HCT116 (cell line): Measurements from ENCODE around the gene VAT1. TPM values are rescaled to one million over a fixed set of nuclear protein-coding genes. Genes with fewer than 3 reads are reported as not detected.

Experiments used
- ATAC-seq: fragments of 200-7000 bp; cut with Tn5 transposase; 2 replicates; pipeline ENCODE4 v1.9.1; 2020; ENCODE audit warnings: mild to moderate bottlenecking, moderate library complexity
- BruUV-seq: library from RNA; stranded (reverse); fragments of 400-500 nt; replicated peaks from 2 replicates; lab custom pipeline; 2021; lab: Mats Ljungman, UMichigan
- CTCF ChIA-PET: fragments of 300-600 bp; sonication (Branson Sonifier 250); formaldehyde crosslinking; loops from one replicate; lab custom pipeline; 2021; ENCODE audit warnings: antibody characterized with exemption; lab: Charles Lee
- POLR2A ChIA-PET: fragments of 300-600, 350-600 bp; sonication (Branson Sonifier 250); formaldehyde crosslinking; loops from one replicate; lab custom pipeline; 2021; ENCODE audit warnings: antibody characterized with exemption; lab: Charles Lee
- RAD21 ChIA-PET, 2 experiments: fragments of 300-600 bp; sonication (Branson Sonifier 250); formaldehyde crosslinking; loops; one replicate each; lab custom pipeline; 2023; ENCODE audit warnings: low total read pairs in 2 of 2; ENCODE audit not compliant: uncharacterized antibody in 2 of 2, unreplicated experiment in 2 of 2, low non-redundant PET in 1 of 2; lab: Charles Lee
- DNase-seq: peaks from one replicate; pipeline ENCODE4 v3.0.0-alpha.2; 2010; ENCODE audit warnings: low read depth, low spot score
- H2AFZ ChIP-seq: fragments of 200-600 bp; shearing (Covaris generic), sonication (generic); 2 replicates; pipeline ENCODE4 v1.6.1; 2017; ENCODE audit warnings: low read depth, mixed run types, mixed read lengths, antibody characterized with exemption, low read length; ENCODE audit not compliant: poor library complexity, severe bottlenecking
- H3K27ac ChIP-seq: 2 replicates; pipeline ENCODE4 v1.5.1; 2012; ENCODE audit warnings: low read depth, low read length
- H3K27me3 ChIP-seq: fragments of 200-600 bp; sonication (generic); 2 replicates; pipeline ENCODE4 v1.6.1; 2016; ENCODE audit warnings: mixed run types, low read length, mixed read lengths; ENCODE audit not compliant: insufficient read depth
- H3K36me3 ChIP-seq, 2 experiments: fragments of 200-500 bp in 1 of 2; fragments of 200-600 bp in 1 of 2; sonication (Bioruptor generic) in 1 of 2; sonication (generic) in 1 of 2; 2 replicates each; pipeline versions ENCODE4 v1.5.1 to v1.6.1; 2014 to 2016; ENCODE audit warnings: low read length in 2 of 2, inconsistent platforms in 1 of 2, mixed read lengths in 1 of 2, mixed run types in 1 of 2; ENCODE audit not compliant: insufficient read depth in 2 of 2, control insufficient read depth in 1 of 2
- H3K4me1 ChIP-seq, 2 experiments: fragments of 200-600 bp in 1 of 2; sonication (generic) in 1 of 2; 2 replicates each; pipeline versions ENCODE4 v1.5.1 to v1.6.1; 2012 to 2017; ENCODE audit warnings: low read length in 2 of 2, inconsistent platforms in 1 of 2, mild to moderate bottlenecking in 1 of 2, mixed read lengths in 1 of 2, mixed run types in 1 of 2, moderate library complexity in 1 of 2; ENCODE audit not compliant: insufficient read depth in 2 of 2, control insufficient read depth in 1 of 2
- H3K4me2 ChIP-seq: fragments of 200-600 bp; sonication (generic); 2 replicates; pipeline ENCODE4 v1.6.1; 2017; ENCODE audit warnings: mixed run types, low read length, mixed read lengths
- H3K4me3 ChIP-seq, 2 experiments: fragments of 200-600 bp in 1 of 2; sonication (generic) in 1 of 2; replicated peaks in 1 of 2; 2 replicates each; pipeline ENCODE4 v1.5.1; 2011 to 2016; ENCODE audit warnings: low read length in 2 of 2, control low read depth in 1 of 2, low read depth in 1 of 2, mild to moderate bottlenecking in 1 of 2, mixed read lengths in 1 of 2, mixed run types in 1 of 2
- H3K79me2 ChIP-seq: fragments of 200-600 bp; sonication (generic); 2 replicates; pipeline ENCODE4 v1.6.1; 2017; ENCODE audit warnings: mild to moderate bottlenecking, mixed run types, low read length, moderate library complexity, mixed read lengths; ENCODE audit not compliant: insufficient read depth
- H3K9ac ChIP-seq: fragments of 200-600 bp; sonication (generic); 2 replicates; pipeline ENCODE4 v1.6.1; 2016; ENCODE audit warnings: low read length, mixed read lengths
- H3K9me2 ChIP-seq: fragments of 200-600 bp; sonication (generic), shearing (Covaris generic); 2 replicates; pipeline ENCODE4 v1.6.1; 2017; ENCODE audit warnings: mixed run types, mild to moderate bottlenecking, moderate library complexity; ENCODE audit not compliant: insufficient read depth
- H3K9me3 ChIP-seq, 2 experiments: fragments of 200-500 bp in 1 of 2; fragments of 200-600 bp in 1 of 2; sonication (Bioruptor generic) in 1 of 2; sonication (generic) in 1 of 2; 2 replicates each; pipeline ENCODE4 v1.6.1; 2014 to 2017; ENCODE audit warnings: low read length in 2 of 2, mixed read lengths in 2 of 2, inconsistent platforms in 1 of 2, low read depth in 1 of 2, mild to moderate bottlenecking in 1 of 2, mixed run types in 1 of 2, moderate library complexity in 1 of 2; ENCODE audit not compliant: control insufficient read depth in 1 of 2, insufficient read depth in 1 of 2
- H4K20me1 ChIP-seq: fragments of 200-600 bp; sonication (generic), shearing (Covaris generic); 2 replicates; pipeline ENCODE4 v1.6.1; 2017; ENCODE audit warnings: mixed run types, mild to moderate bottlenecking, moderate library complexity; ENCODE audit not compliant: insufficient read depth
- CEBPB ChIP-seq: IDR thresholded peaks from 2 replicates; pipeline ENCODE4 v1.6.1; 2012; ENCODE audit warnings: low read depth
- CTCF ChIP-seq, 3 experiments: fragments of 200-600 bp in 1 of 3; sonication (generic) in 1 of 3; IDR thresholded peaks in 2 of 3; conservative IDR thresholded peaks in 1 of 3; 2 replicates each; pipeline ENCODE4 v1.5.1; 2012 to 2017; ENCODE audit warnings: low read depth in 2 of 3, low read length in 2 of 3, antibody characterized with exemption in 1 of 3, borderline replicate concordance in 1 of 3, control low read depth in 1 of 3, mild to moderate bottlenecking in 1 of 3, mixed read lengths in 1 of 3, mixed run types in 1 of 3, moderate library complexity in 1 of 3; ENCODE audit not compliant: insufficient read depth in 1 of 3
- EGR1 ChIP-seq: IDR thresholded peaks from 2 replicates; pipeline ENCODE4 v1.6.1; 2012; ENCODE audit warnings: low read depth
- EZH2 ChIP-seq: fragments of 200-600 bp; sonication (generic); IDR thresholded peaks from 2 replicates; pipeline ENCODE4 v1.6.1; 2017; ENCODE audit warnings: antibody characterized with exemption, mixed run types
- MAX ChIP-seq: IDR thresholded peaks from 2 replicates; pipeline ENCODE4 v1.6.1; 2012
- SRF ChIP-seq: IDR thresholded peaks from 2 replicates; pipeline ENCODE4 v1.6.1; 2012; ENCODE audit warnings: low read depth
- TCF7L2 ChIP-seq: IDR thresholded peaks from 2 replicates; pipeline ENCODE4 v1.7.0; 2011; ENCODE audit warnings: borderline replicate concordance, inconsistent platforms; ENCODE audit not compliant: insufficient read depth, insufficient read length; ENCODE audit errors: extremely low read depth
- ZFX ChIP-seq: fragments of 450-650 bp; IDR thresholded peaks from 2 replicates; pipeline ENCODE4 v1.6.1; 2017
- intact Hi-C: fragments of 100-400 bp; cut with micrococcal nuclease; formaldehyde crosslinking; loops from 2 replicates; pipeline ENCODE4 v1.10.0; 2022
- total RNA-seq: library from RNA; stranded (reverse); gene quantifications from one replicate; pipeline ENCODE4 v1.2.1, GENCODE V29; 2021; ENCODE audit not compliant: unreplicated experiment

The VAT1 gene
- total RNA-seq, 1 experiment from 2014 or later: 197 TPM

GRCh38 chr17:43018932-43019331 is 3.3 kb downstream of the VAT1 start (continued):
- TF ChIP-seq EZH2: no peak

GRCh38 chr17:43018008-43018853 is 4.0 kb downstream of the VAT1 start:
- ATAC-seq: no peak
- ChIA-PET CTCF (no interaction called here), POLR2A (interaction anchor here (1.4 kb wide), 1 partner anchor 11 kb away, joined by 3 read pairs; no protein-coding TSS in a partner anchor), RAD21 (no interaction called here)
- Histone ChIP-seq H3K36me3 (peaks cover 0 to 9% of the 10 kb centered on the region in 2 experiments; a peak in 3 of 4 replicates), H3K27me3 (no peaks in the 10 kb centered on the region), H2AFZ (no peak overlapping the region), H4K20me1 (no peaks in the 10 kb centered on the region), H3K9me3 (no peaks in the 10 kb centered on the region), H3K4me2 (no peak overlapping the region), H3K79me2 (peaks cover 8% of the 10 kb centered on the region; the same call in 1 of the 2 replicates), H3K27ac (no peak overlapping the region), H3K4me3 (no peak overlapping the region), H3K4me1 (peaks cover 6 to 26% of the 10 kb centered on the region in 2 experiments; a peak in 3 of 4 replicates), H3K9me2 (no peaks in the 10 kb centered on the region), H3K9ac (no peak overlapping the region)
- TF ChIP-seq ZFX (no peak), MAX (no peak), CTCF (IDR thresholded peaks at IDR 0.05 in 2 of 3, conservative IDR thresholded peaks at IDR 0.05 in 1 of 3; ENCODE audit: borderline replicate concordance in 1 of 3, insufficient read depth in 1 of 3, low read depth in 2 of 3, low read length in 2 of 3) (no peak), EGR1 (no peak), SRF (no peak), EZH2 (no peak), CEBPB (no peak), TCF7L2 (no peak)
- intact Hi-C loops: no loop called here
- no peak for DNase-seq
- no TSS peak for BruUV-seq
